ENCODE results near the gene ZNF555. TPM values are rescaled to one million over a fixed set of nuclear protein-coding genes. Genes with fewer than 3 reads are reported as not detected.

Gene ZNF555
- total and polyA plus RNA-seq, 9 of the 15 experiments (the other 6 are each of a cell fraction or from before 2014, with no cell fraction given): 2.0 to 6.7 (median 5.4) TPM

GRCh38 chr19:2900296-2901252, 59.3 kb downstream of the ZNF555 start, which contains the start of gene ZNF57:
TSS of gene ZNF57 (plus strand) at chr19:2900928. CDS start at chr19:2901046, 118 bp downstream.
- ATAC-seq (peak; percentile 98), FAIRE-seq (peak; percentile 99), DNase-seq (ENCODE audit: extremely low read depth in 1 of 4, low spot score in 3 of 4) (peak; percentile 99)
- peak within 1 kb of the TSS; percentile 94 for H2AFZ ChIP-seq (ENCODE audit: low read depth, low read length)
- H3K4me2 ChIP-seq (ENCODE audit: insufficient read depth, low read length): peak within 1 kb of the TSS; percentile 79
- H3K27me3 ChIP-seq (ENCODE audit: control insufficient read depth in 2 of 2, insufficient read depth in 2 of 2, low read length in 2 of 2): no peaks in the 10 kb centered on the region
- CTCF ChIA-PET (ENCODE audit: low intra/inter-chr PET ratio): no interaction called here
- in situ Hi-C loops (cut with MboI) (no loop called here), intact Hi-C loops (cut with micrococcal nuclease) (loop anchor here (2.0 kb wide), 1 partner anchor 50 kb away; no protein-coding TSS in a partner anchor)
- peaks cover 6 to 23% of the 10 kb centered on the region in 2 experiments; a peak in 4 of 5 replicates for H3K4me1 ChIP-seq (replicated peaks in 1 of 2; ENCODE audit: control insufficient read depth in 2 of 2, insufficient read depth in 2 of 2, low read length in 2 of 2)
- no peaks in the 10 kb centered on the region for H3K9me1 ChIP-seq (ENCODE audit: control insufficient read depth, insufficient read depth, low read length)
- no TSS peak for BruUV-seq (replicated peaks)
- peaks cover 8% of the 10 kb centered on the region; the same call in 1 of the 3 replicates for H3K36me3 ChIP-seq (ENCODE audit: control insufficient read depth, insufficient read depth, low read length)
- peak within 1 kb of the TSS; percentile 61 to 98 for H3K9ac ChIP-seq (ENCODE audit: insufficient read depth in 1 of 2, low read depth in 2 of 2, low read length in 2 of 2)
- POLR2A ChIA-PET: interaction anchor here (0.7 to 1.4 kb wide), 10 partner anchors 8 to 291 kb away, joined by 3 to 5 read pairs (median 3); no protein-coding TSS in a partner anchor
- H3K27ac ChIP-seq (ENCODE audit: extremely low read depth, low read depth, low read length): peak within 1 kb of the TSS; percentile 71
- peaks cover 40% of the 10 kb centered on the region for H3K79me2 ChIP-seq (ENCODE audit: control insufficient read depth, insufficient read depth, low read length)
- H4K20me1 ChIP-seq (replicated peaks; ENCODE audit: control insufficient read depth, insufficient read depth, low read length): 0 out of 2 replicates have a peak, but pooled peaks cover 4% of the 10 kb centered on the region
- H3K4me3 ChIP-seq: peak within 1 kb of the TSS; percentile 60
- WGBS (ENCODE audit: insufficient coverage, low coverage, missing lambda C conversion rate): 0% methylated on average over 69 of the region's 100 CpGs
- peaks cover 5% of the 10 kb centered on the region; the same call in 1 of the 2 replicates for H3K9me3 ChIP-seq (replicated peaks; ENCODE audit: control insufficient read depth, insufficient read depth, low read depth, low read length)
- no peak for TF ChIP-seq E2F1 (CRISPR knock-in tag; IDR thresholded peaks at IDR 0.05)
- TF ChIP-seq, protein P1, sequence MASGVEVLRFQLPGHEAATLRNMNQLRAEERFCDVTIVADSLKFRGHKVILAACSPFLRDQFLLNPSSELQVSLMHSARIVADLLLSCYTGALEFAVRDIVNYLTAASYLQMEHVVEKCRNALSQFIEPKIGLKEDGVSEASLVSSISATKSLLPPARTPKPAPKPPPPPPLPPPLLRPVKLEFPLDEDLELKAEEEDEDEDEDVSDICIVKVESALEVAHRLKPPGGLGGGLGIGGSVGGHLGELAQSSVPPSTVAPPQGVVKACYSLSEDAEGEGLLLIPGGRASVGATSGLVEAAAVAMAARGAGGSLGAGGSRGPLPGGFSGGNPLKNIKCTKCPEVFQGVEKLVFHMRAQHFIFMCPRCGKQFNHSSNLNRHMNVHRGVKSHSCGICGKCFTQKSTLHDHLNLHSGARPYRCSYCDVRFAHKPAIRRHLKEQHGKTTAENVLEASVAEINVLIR (CRISPR knock-in tag; IDR thresholded peaks at IDR 0.05): peak; percentile 67
- TF ChIP-seq POLR2B (IDR thresholded peaks at IDR 0.05; ENCODE audit: low read depth, partially characterized antibody): no peak
- no peak for TF ChIP-seq HOXB6 (CRISPR knock-in tag; IDR thresholded peaks at IDR 0.05; ENCODE audit: borderline replicate concordance)
- TF ChIP-seq ZNF668 (CRISPR knock-in tag; IDR thresholded peaks at IDR 0.05): no peak
- no peak for TF ChIP-seq MCM2 (IDR thresholded peaks at IDR 0.05; ENCODE audit: low read depth)
- TF ChIP-seq, protein P2, sequence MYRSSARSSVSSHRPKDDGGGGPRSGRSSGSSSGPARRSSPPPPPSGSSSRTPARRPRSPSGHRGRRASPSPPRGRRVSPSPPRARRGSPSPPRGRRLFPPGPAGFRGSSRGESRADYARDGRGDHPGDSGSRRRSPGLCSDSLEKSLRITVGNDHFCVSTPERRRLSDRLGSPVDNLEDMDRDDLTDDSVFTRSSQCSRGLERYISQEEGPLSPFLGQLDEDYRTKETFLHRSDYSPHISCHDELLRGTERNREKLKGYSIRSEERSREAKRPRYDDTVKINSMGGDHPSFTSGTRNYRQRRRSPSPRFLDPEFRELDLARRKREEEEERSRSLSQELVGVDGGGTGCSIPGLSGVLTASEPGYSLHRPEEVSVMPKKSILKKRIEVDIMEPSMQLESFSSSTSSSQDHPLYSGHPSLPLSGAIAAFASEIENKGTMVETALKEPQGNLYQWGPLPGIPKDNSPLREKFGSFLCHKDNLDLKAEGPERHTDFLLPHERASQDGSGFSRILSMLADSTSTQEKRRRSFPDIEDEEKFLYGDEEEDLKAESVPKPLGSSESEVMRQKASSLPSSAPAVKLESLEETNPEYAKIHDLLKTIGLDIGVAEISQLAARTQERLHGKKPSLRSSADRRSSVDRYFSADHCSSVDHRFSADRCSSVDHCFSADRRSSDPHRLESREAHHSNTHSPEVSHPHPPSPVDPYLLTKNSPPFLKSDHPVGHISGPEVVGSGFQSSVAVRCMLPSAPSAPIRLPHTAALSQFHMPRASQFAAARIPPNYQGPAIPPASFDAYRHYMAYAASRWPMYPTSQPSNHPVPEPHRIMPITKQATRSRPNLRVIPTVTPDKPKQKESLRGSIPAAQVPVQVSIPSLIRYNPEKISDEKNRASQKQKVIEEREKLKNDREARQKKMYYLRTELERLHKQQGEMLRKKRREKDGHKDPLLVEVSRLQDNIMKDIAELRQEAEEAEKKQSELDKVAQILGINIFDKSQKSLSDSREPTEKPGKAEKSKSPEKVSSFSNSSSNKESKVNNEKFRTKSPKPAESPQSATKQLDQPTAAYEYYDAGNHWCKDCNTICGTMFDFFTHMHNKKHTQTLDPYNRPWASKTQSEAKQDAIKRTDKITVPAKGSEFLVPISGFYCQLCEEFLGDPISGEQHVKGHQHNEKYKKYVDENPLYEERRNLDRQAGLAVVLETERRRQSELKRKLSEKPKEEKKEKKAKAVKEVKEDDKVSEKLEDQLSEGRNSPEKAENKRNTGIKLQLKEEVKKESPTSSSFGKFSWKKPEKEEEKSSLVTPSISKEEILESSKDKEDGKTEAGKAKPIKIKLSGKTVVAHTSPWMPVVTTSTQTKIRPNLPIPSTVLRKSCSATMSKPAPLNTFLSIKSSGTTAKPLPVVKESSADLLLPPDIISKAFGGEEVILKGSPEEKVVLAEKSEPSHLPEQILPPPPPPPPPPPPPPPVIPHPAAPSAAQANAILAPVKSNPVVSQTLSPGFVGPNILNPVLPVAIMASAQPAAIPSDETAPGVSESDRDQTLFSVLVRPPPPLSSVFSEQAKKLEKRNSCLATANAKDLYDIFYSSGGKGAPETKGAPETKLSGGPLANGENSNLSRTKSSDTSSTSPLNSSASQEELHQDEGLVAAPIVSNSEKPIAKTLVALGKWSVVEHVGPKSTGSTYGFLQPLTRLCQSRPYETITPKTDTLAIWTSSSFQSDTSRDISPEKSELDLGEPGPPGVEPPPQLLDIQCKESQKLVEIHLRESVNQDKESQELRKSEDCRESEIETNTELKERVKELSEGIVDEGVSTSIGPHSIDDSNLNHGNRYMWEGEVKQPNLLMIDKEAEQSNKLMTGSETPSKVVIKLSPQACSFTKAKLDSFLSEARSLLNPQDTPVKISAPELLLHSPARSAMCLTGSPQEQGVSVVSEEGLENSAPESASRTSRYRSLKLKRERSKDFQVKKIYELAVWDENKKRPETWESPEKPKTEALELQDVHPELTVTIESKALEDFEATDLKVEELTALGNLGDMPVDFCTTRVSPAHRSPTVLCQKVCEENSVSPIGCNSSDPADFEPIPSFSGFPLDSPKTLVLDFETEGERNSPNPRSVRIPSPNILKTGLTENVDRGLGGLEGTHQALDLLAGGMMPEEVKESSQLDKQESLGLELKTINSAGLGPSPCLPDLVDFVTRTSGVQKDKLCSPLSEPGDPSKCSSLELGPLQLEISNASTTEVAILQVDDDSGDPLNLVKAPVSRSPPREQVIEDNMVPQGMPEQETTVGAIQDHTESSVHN (IDR thresholded peaks at IDR 0.05; ENCODE audit: borderline replicate concordance in 1 of 2, low read depth in 1 of 2): no peak
- no peak for TF ChIP-seq ZNF175 (CRISPR knock-in tag; IDR thresholded peaks at IDR 0.05; ENCODE audit: low read depth)
- no peak for TF ChIP-seq ZNF347 (CRISPR knock-in tag; IDR thresholded peaks at IDR 0.05; ENCODE audit: low read depth)

All from K562 (cell line).